HL-60 (cell line): ENCODE data around the gene CFLAR.

ENCODE experiments used
- POLR2AphosphoS5 ChIP-seq: IDR thresholded peaks from 2 replicates; pipeline ENCODE4 v1.6.1; 2012; ENCODE audit warnings: low read depth
- TF ChIP-seq, protein P1 (sequence below): IDR thresholded peaks from one replicate; pipeline ENCODE4 v1.5.1; 2011; ENCODE audit warnings: low read length, control low read depth, inconsistent platforms; ENCODE audit not compliant: insufficient read depth

DNA sequence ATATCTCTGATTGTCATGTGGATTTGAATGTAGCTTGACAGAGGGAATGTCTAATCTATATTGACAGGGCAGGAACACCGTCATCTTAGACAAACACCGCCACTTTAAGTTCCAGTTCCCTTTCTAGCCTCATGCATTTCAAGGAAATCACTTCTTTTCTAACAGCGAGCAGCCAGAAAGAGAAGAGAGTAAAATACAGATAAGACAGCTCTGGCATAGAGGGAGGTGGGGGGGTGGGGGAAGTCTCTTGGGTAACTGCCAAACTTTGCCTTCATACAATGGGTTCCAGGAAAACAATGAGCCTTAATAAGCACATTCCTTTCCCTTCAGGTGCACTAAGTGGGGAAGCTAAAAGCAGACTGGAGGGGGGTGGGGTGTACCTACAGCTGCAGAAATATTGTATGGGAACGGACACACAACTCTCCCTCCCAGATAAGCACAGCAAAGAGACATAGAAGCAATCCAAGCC, 104.2 kb downstream of the CFLAR start:
- TF ChIP-seq, protein P1, sequence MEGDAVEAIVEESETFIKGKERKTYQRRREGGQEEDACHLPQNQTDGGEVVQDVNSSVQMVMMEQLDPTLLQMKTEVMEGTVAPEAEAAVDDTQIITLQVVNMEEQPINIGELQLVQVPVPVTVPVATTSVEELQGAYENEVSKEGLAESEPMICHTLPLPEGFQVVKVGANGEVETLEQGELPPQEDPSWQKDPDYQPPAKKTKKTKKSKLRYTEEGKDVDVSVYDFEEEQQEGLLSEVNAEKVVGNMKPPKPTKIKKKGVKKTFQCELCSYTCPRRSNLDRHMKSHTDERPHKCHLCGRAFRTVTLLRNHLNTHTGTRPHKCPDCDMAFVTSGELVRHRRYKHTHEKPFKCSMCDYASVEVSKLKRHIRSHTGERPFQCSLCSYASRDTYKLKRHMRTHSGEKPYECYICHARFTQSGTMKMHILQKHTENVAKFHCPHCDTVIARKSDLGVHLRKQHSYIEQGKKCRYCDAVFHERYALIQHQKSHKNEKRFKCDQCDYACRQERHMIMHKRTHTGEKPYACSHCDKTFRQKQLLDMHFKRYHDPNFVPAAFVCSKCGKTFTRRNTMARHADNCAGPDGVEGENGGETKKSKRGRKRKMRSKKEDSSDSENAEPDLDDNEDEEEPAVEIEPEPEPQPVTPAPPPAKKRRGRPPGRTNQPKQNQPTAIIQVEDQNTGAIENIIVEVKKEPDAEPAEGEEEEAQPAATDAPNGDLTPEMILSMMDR, result no peak
- no peak for TF ChIP-seq POLR2AphosphoS5
